Glomerular endothelial cell (primary cell): ENCODE measurements around the gene LRRN2. TPM values are rescaled to one million over a fixed set of nuclear protein-coding genes. Genes with fewer than 3 reads are reported as not detected.
"Not testable (repeated sequence)": the region's sequence is repeated elsewhere in the genome, so short reads cannot be mapped to it uniquely, and the experiment has no call there.

Experiments
- DNase-seq: peaks from one replicate; pipeline ENCODE4 v3.0.0-alpha.2; 2011; ENCODE audit warnings: low read depth, low spot score; ENCODE audit errors: extremely low read depth
- total RNA-seq: library from RNA; depleted of rRNA; stranded (reverse); fragments of >200 nt; gene quantifications from 2 replicates; pipeline ENCODE4 v1.2.3, GENCODE V29; 2015

LRRN2 gene
- 0.19 TPM in 1 of 2 replicates, not detected in the other for total RNA-seq

GRCh38 chr1:204685236-204686006 is at the start of gene LRRN2:
LRRN2 (minus strand) TSS chr1:204685738; CDS start chr1:204619992, 65,746 bp downstream.
- no peak for DNase-seq

GRCh38 chr1:204735042-204735441 is 49.5 kb upstream of the LRRN2 start:
- no peak for DNase-seq

GRCh38 chr1:204733869-204734596 is 48.5 kb upstream of the LRRN2 start:
- no peak for DNase-seq

GRCh38 chr1:204733289-204733688 is 47.8 kb upstream of the LRRN2 start:
- DNase-seq: no peak

- no peak for DNase-seq
Measured at GRCh38 chr1:204731985-204732575, 46.5 kb upstream of the LRRN2 start.

GRCh38 chr1:204731509-204731908 is 46.0 kb upstream of the LRRN2 start:
- DNase-seq: no peak

- no peak for DNase-seq
Measured at GRCh38 chr1:204730826-204731459, 45.4 kb upstream of the LRRN2 start.

GRCh38 chr1:204729516-204729915 is 44.0 kb upstream of the LRRN2 start:
- DNase-seq: no peak

GRCh38 chr1:204728456-204728855 is 42.9 kb upstream of the LRRN2 start:
- DNase-seq: no peak

- no peak for DNase-seq
Measured at GRCh38 chr1:204728045-204728444, 42.5 kb upstream of the LRRN2 start.

- DNase-seq: not testable (repeated sequence)
Measured at GRCh38 chr1:204727438-204727837, 41.9 kb upstream of the LRRN2 start.

GRCh38 chr1:204726478-204726877 is 40.9 kb upstream of the LRRN2 start:
- no peak for DNase-seq

GRCh38 chr1:204725821-204726448 is 40.4 kb upstream of the LRRN2 start:
- no peak for DNase-seq

GRCh38 chr1:204723131-204723787 is 37.7 kb upstream of the LRRN2 start:
- no peak for DNase-seq

GRCh38 chr1:204721373-204722055 is 36.0 kb upstream of the LRRN2 start:
- no peak for DNase-seq

- DNase-seq: no peak
Measured at GRCh38 chr1:204716660-204717059, 31.1 kb upstream of the LRRN2 start.

GRCh38 chr1:204714861-204715511 is 29.4 kb upstream of the LRRN2 start:
- DNase-seq: no peak

- DNase-seq: no peak
Measured at GRCh38 chr1:204714194-204714860, 28.8 kb upstream of the LRRN2 start.

GRCh38 chr1:204713541-204713940 is 28.0 kb upstream of the LRRN2 start:
- no peak for DNase-seq
